HCT116 (cell line): ENCODE data around the gene CLP1. TPM values are rescaled to one million over a fixed set of nuclear protein-coding genes. Genes with fewer than 3 reads are reported as not detected.

Source experiments
- ATAC-seq: fragments of 200-7000 bp; cut with Tn5 transposase; 2 replicates; pipeline ENCODE4 v1.9.1; 2020; ENCODE audit warnings: mild to moderate bottlenecking, moderate library complexity
- BruUV-seq: library from RNA; stranded (reverse); fragments of 400-500 nt; replicated peaks from 2 replicates; lab custom pipeline; 2021; lab: Mats Ljungman, UMichigan
- CTCF ChIA-PET: fragments of 300-600 bp; sonication (Branson Sonifier 250); formaldehyde crosslinking; loops from one replicate; lab custom pipeline; 2021; ENCODE audit warnings: antibody characterized with exemption; lab: Charles Lee
- POLR2A ChIA-PET: fragments of 300-600, 350-600 bp; sonication (Branson Sonifier 250); formaldehyde crosslinking; loops from one replicate; lab custom pipeline; 2021; ENCODE audit warnings: antibody characterized with exemption; lab: Charles Lee
- RAD21 ChIA-PET, 2 experiments: fragments of 300-600 bp; sonication (Branson Sonifier 250); formaldehyde crosslinking; loops; one replicate each; lab custom pipeline; 2023; ENCODE audit warnings: low total read pairs in 2 of 2; ENCODE audit not compliant: uncharacterized antibody in 2 of 2, unreplicated experiment in 2 of 2, low non-redundant PET in 1 of 2; lab: Charles Lee
- DNase-seq: peaks from one replicate; pipeline ENCODE4 v3.0.0-alpha.2; 2010; ENCODE audit warnings: low read depth, low spot score
- H2AFZ ChIP-seq: fragments of 200-600 bp; shearing (Covaris generic), sonication (generic); 2 replicates; pipeline ENCODE4 v1.6.1; 2017; ENCODE audit warnings: low read depth, mixed run types, mixed read lengths, antibody characterized with exemption, low read length; ENCODE audit not compliant: poor library complexity, severe bottlenecking
- H3K27ac ChIP-seq: 2 replicates; pipeline ENCODE4 v1.5.1; 2012; ENCODE audit warnings: low read depth, low read length
- H3K27me3 ChIP-seq: fragments of 200-600 bp; sonication (generic); 2 replicates; pipeline ENCODE4 v1.6.1; 2016; ENCODE audit warnings: mixed run types, low read length, mixed read lengths; ENCODE audit not compliant: insufficient read depth
- H3K36me3 ChIP-seq, 2 experiments: fragments of 200-500 bp in 1 of 2; fragments of 200-600 bp in 1 of 2; sonication (Bioruptor generic) in 1 of 2; sonication (generic) in 1 of 2; 2 replicates each; pipeline versions ENCODE4 v1.5.1 to v1.6.1; 2014 to 2016; ENCODE audit warnings: low read length in 2 of 2, inconsistent platforms in 1 of 2, mixed read lengths in 1 of 2, mixed run types in 1 of 2; ENCODE audit not compliant: insufficient read depth in 2 of 2, control insufficient read depth in 1 of 2
- H3K4me1 ChIP-seq, 2 experiments: fragments of 200-600 bp in 1 of 2; sonication (generic) in 1 of 2; 2 replicates each; pipeline versions ENCODE4 v1.5.1 to v1.6.1; 2012 to 2017; ENCODE audit warnings: low read length in 2 of 2, inconsistent platforms in 1 of 2, mild to moderate bottlenecking in 1 of 2, mixed read lengths in 1 of 2, mixed run types in 1 of 2, moderate library complexity in 1 of 2; ENCODE audit not compliant: insufficient read depth in 2 of 2, control insufficient read depth in 1 of 2
- H3K4me2 ChIP-seq: fragments of 200-600 bp; sonication (generic); 2 replicates; pipeline ENCODE4 v1.6.1; 2017; ENCODE audit warnings: mixed run types, low read length, mixed read lengths
- H3K4me3 ChIP-seq, 2 experiments: fragments of 200-600 bp in 1 of 2; sonication (generic) in 1 of 2; replicated peaks in 1 of 2; 2 replicates each; pipeline ENCODE4 v1.5.1; 2011 to 2016; ENCODE audit warnings: low read length in 2 of 2, control low read depth in 1 of 2, low read depth in 1 of 2, mild to moderate bottlenecking in 1 of 2, mixed read lengths in 1 of 2, mixed run types in 1 of 2
- H3K79me2 ChIP-seq: fragments of 200-600 bp; sonication (generic); 2 replicates; pipeline ENCODE4 v1.6.1; 2017; ENCODE audit warnings: mild to moderate bottlenecking, mixed run types, low read length, moderate library complexity, mixed read lengths; ENCODE audit not compliant: insufficient read depth
- H3K9ac ChIP-seq: fragments of 200-600 bp; sonication (generic); 2 replicates; pipeline ENCODE4 v1.6.1; 2016; ENCODE audit warnings: low read length, mixed read lengths
- H3K9me2 ChIP-seq: fragments of 200-600 bp; sonication (generic), shearing (Covaris generic); 2 replicates; pipeline ENCODE4 v1.6.1; 2017; ENCODE audit warnings: mixed run types, mild to moderate bottlenecking, moderate library complexity; ENCODE audit not compliant: insufficient read depth
- H3K9me3 ChIP-seq, 2 experiments: fragments of 200-500 bp in 1 of 2; fragments of 200-600 bp in 1 of 2; sonication (Bioruptor generic) in 1 of 2; sonication (generic) in 1 of 2; 2 replicates each; pipeline ENCODE4 v1.6.1; 2014 to 2017; ENCODE audit warnings: low read length in 2 of 2, mixed read lengths in 2 of 2, inconsistent platforms in 1 of 2, low read depth in 1 of 2, mild to moderate bottlenecking in 1 of 2, mixed run types in 1 of 2, moderate library complexity in 1 of 2; ENCODE audit not compliant: control insufficient read depth in 1 of 2, insufficient read depth in 1 of 2
- H4K20me1 ChIP-seq: fragments of 200-600 bp; sonication (generic), shearing (Covaris generic); 2 replicates; pipeline ENCODE4 v1.6.1; 2017; ENCODE audit warnings: mixed run types, mild to moderate bottlenecking, moderate library complexity; ENCODE audit not compliant: insufficient read depth
- ATF3 ChIP-seq: IDR thresholded peaks from 2 replicates; pipeline ENCODE4 v1.6.1; 2012
- CEBPB ChIP-seq: IDR thresholded peaks from 2 replicates; pipeline ENCODE4 v1.6.1; 2012; ENCODE audit warnings: low read depth
- EGR1 ChIP-seq: IDR thresholded peaks from 2 replicates; pipeline ENCODE4 v1.6.1; 2012; ENCODE audit warnings: low read depth
- EZH2 ChIP-seq: fragments of 200-600 bp; sonication (generic); IDR thresholded peaks from 2 replicates; pipeline ENCODE4 v1.6.1; 2017; ENCODE audit warnings: antibody characterized with exemption, mixed run types
- EZH2phosphoT487 ChIP-seq: fragments of 200-600 bp; IDR thresholded peaks from 2 replicates; pipeline ENCODE4 v1.6.1; 2018; ENCODE audit warnings: antibody characterized with exemption, borderline replicate concordance
- FOSL1 ChIP-seq: IDR thresholded peaks from 2 replicates; pipeline ENCODE4 v1.6.1; 2012; ENCODE audit warnings: low read depth
- JUND ChIP-seq: IDR thresholded peaks from 2 replicates; pipeline ENCODE4 v1.6.1; 2012
- MAX ChIP-seq: IDR thresholded peaks from 2 replicates; pipeline ENCODE4 v1.6.1; 2012
- POLR2A ChIP-seq: IDR thresholded peaks from 2 replicates; pipeline ENCODE4 v1.7.0; 2011; ENCODE audit warnings: borderline replicate concordance; ENCODE audit not compliant: insufficient read depth, insufficient read length; ENCODE audit errors: extremely low read depth
- POLR2AphosphoS5 ChIP-seq: IDR thresholded peaks from 2 replicates; pipeline ENCODE4 v1.6.1; 2011; ENCODE audit warnings: mild to moderate bottlenecking, low read depth, low read length, moderate library complexity
- SIN3A ChIP-seq: IDR thresholded peaks from 2 replicates; pipeline ENCODE4 v1.6.1; 2012; ENCODE audit warnings: low read depth
- SP1 ChIP-seq: IDR thresholded peaks from 2 replicates; pipeline ENCODE4 v1.6.1; 2012; ENCODE audit warnings: low read depth
- YY1 ChIP-seq: IDR thresholded peaks from 2 replicates; pipeline ENCODE4 v1.6.1; 2011; ENCODE audit warnings: low read length, low read depth, moderate library complexity, mild to moderate bottlenecking; ENCODE audit not compliant: insufficient replicate concordance; ENCODE audit errors: extremely low read depth
- ZFX ChIP-seq: fragments of 450-650 bp; IDR thresholded peaks from 2 replicates; pipeline ENCODE4 v1.6.1; 2017
- ZNF274 ChIP-seq: fragments of 200-500 bp; sonication (Bioruptor generic); IDR thresholded peaks from 2 replicates; pipeline ENCODE4 v1.6.1; 2014; ENCODE audit warnings: mild to moderate bottlenecking, low read depth, low read length, inconsistent platforms
- intact Hi-C: fragments of 100-400 bp; cut with micrococcal nuclease; formaldehyde crosslinking; loops from 2 replicates; pipeline ENCODE4 v1.10.0; 2022
- total RNA-seq: library from RNA; stranded (reverse); gene quantifications from one replicate; pipeline ENCODE4 v1.2.1, GENCODE V29; 2021; ENCODE audit not compliant: unreplicated experiment
- TF ChIP-seq, protein P1 (sequence below): IDR thresholded peaks from 2 replicates; pipeline ENCODE4 v1.6.1; 2011; ENCODE audit warnings: mild to moderate bottlenecking, low read length, moderate library complexity; ENCODE audit not compliant: insufficient replicate concordance; ENCODE audit errors: extremely low read depth
- TF ChIP-seq, protein P2 (sequence below), 3 experiments: fragments of 200-600 bp in 1 of 3; sonication (generic) in 1 of 3; IDR thresholded peaks in 2 of 3; conservative IDR thresholded peaks in 1 of 3; 2 replicates each; pipeline ENCODE4 v1.5.1; 2012 to 2017; ENCODE audit warnings: low read depth in 2 of 3, low read length in 2 of 3, antibody characterized with exemption in 1 of 3, borderline replicate concordance in 1 of 3, control low read depth in 1 of 3, mild to moderate bottlenecking in 1 of 3, mixed read lengths in 1 of 3, mixed run types in 1 of 3, moderate library complexity in 1 of 3; ENCODE audit not compliant: insufficient read depth in 1 of 3

The CLP1 gene
- total RNA-seq, 1 experiment from 2014 or later = 17.7 TPM

DNA sequence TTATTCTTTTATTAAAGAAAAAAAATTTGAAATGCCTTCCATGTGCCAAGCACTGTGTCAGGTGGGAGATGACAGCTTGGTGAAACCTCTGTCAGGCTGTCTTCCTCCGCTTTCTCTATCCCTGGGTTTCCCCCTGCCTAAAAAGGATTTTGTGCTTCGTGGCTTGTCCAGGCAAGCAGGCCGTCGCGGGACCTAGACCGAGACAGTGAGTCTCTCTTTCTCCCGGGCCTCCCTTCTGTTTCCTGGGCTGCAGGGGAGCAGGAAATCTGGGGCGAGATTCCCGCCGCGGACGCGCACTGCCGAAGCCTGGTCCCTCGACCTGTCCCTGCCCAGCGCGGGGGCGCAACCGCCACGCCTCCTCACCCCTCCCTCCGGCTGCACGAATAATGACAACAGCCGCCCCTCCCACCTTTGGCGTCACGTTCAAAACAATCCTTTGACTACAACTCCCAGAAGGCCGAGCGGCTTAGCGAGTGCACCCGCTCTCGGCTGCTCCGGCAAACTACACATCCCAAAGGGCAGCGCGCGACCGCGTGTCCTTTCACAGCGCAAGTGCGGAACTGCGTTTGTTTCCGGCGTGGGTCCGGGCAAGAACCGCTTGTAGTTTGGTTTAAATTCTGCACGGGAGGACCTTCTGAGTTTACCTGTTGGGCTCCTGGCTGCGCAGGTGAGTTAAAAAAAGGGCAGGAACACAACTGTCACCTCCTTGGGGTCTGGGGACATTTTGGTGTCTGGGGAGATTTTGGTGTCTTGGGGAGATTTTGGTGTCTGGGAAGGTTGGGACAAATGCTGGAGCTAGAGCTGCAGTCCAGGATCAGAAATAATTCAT is at the start of gene CLP1 (continued):
- TF ChIP-seq, protein P1, sequence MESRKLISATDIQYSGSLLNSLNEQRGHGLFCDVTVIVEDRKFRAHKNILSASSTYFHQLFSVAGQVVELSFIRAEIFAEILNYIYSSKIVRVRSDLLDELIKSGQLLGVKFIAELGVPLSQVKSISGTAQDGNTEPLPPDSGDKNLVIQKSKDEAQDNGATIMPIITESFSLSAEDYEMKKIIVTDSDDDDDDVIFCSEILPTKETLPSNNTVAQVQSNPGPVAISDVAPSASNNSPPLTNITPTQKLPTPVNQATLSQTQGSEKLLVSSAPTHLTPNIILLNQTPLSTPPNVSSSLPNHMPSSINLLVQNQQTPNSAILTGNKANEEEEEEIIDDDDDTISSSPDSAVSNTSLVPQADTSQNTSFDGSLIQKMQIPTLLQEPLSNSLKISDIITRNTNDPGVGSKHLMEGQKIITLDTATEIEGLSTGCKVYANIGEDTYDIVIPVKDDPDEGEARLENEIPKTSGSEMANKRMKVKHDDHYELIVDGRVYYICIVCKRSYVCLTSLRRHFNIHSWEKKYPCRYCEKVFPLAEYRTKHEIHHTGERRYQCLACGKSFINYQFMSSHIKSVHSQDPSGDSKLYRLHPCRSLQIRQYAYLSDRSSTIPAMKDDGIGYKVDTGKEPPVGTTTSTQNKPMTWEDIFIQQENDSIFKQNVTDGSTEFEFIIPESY = peak; percentile 78
- TF ChIP-seq CEBPB = no peak
- TF ChIP-seq POLR2A = no peak
- peak; percentile 91 for TF ChIP-seq MAX
- peak; percentile 66 for TF ChIP-seq POLR2AphosphoS5
- peak; percentile 88 for TF ChIP-seq SP1

DNA sequence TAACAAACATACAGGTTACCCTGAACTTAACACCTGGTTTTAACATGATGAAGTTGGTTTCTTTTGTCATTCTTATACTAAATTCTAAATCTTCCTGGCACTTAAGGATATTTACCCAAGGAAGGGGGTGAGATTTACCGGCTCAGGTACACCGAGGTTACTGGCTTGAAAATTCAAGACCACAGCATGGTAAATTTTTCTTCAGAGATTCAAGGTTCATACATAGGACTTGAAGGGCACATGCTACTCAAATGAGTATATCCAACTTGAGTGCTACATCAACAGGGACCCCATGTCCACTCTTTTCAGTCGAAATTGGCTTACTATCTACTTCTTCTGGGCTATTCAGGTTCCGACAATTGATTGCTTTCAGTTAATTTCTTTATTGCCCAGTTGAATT is 47.4 kb upstream of the CLP1 start:
- BruUV-seq = no TSS peak
- H3K4me2 ChIP-seq = no peak overlapping the region
- H2AFZ ChIP-seq = no peak overlapping the region
- intact Hi-C loops = no loop called here
- H3K9ac ChIP-seq = no peak overlapping the region
- TF ChIP-seq SP1 (no peak), SIN3A (no peak), FOSL1 (no peak), YY1 (no peak), ZNF274 (no peak), JUND (no peak), EZH2phosphoT487 (no peak), ATF3 (no peak), ZFX (no peak), POLR2AphosphoS5 (no peak), EZH2 (no peak), EGR1 (no peak)
- TF ChIP-seq, protein P2, sequence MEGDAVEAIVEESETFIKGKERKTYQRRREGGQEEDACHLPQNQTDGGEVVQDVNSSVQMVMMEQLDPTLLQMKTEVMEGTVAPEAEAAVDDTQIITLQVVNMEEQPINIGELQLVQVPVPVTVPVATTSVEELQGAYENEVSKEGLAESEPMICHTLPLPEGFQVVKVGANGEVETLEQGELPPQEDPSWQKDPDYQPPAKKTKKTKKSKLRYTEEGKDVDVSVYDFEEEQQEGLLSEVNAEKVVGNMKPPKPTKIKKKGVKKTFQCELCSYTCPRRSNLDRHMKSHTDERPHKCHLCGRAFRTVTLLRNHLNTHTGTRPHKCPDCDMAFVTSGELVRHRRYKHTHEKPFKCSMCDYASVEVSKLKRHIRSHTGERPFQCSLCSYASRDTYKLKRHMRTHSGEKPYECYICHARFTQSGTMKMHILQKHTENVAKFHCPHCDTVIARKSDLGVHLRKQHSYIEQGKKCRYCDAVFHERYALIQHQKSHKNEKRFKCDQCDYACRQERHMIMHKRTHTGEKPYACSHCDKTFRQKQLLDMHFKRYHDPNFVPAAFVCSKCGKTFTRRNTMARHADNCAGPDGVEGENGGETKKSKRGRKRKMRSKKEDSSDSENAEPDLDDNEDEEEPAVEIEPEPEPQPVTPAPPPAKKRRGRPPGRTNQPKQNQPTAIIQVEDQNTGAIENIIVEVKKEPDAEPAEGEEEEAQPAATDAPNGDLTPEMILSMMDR (IDR thresholded peaks at IDR 0.05 in 2 of 3, conservative IDR thresholded peaks at IDR 0.05 in 1 of 3; ENCODE audit: borderline replicate concordance in 1 of 3, insufficient read depth in 1 of 3, low read depth in 2 of 3, low read length in 2 of 3) = no peak
- TF ChIP-seq, protein P1 = no peak
- H3K4me1 ChIP-seq = no peaks in the 10 kb centered on the region
- H3K27me3 ChIP-seq = no peaks in the 10 kb centered on the region
- H3K27ac ChIP-seq = no peak overlapping the region
- no peaks in the 10 kb centered on the region for H3K9me2 ChIP-seq
- no peak overlapping the region for H3K4me3 ChIP-seq
- no peak for ATAC-seq
- H4K20me1 ChIP-seq = no peaks in the 10 kb centered on the region
- RAD21 ChIA-PET = no interaction called here
- no peaks in the 10 kb centered on the region for H3K79me2 ChIP-seq
- POLR2A ChIA-PET = no interaction called here
- no peaks in the 10 kb centered on the region for H3K36me3 ChIP-seq
- DNase-seq = no peak
- no peaks in the 10 kb centered on the region for H3K9me3 ChIP-seq
- CTCF ChIA-PET = interaction anchor here (1.3 kb wide), 1 partner anchor 31 kb away, joined by 4 read pairs; no protein-coding TSS in a partner anchor
